ENCODE measurements around the gene BAD.

- no peak for TF ChIP-seq POLR2A (IDR thresholded peaks at IDR 0.05)
- TF ChIP-seq CTCF (IDR thresholded peaks at IDR 0.05) = no peak
These were observed 6.1 kb upstream of the BAD start for GRCh38 chr11:64290352-64291261.
